ENCODE measurements around the gene FXYD4.
"Not testable (repeated sequence)": the region's sequence is repeated elsewhere in the genome, so short reads cannot be mapped to it uniquely, and the experiment has no call there.

Gene FXYD4

GRCh38 chr10:43333653-43334052, 37.8 kb upstream of the FXYD4 start:
- H3K27ac ChIP-seq, result no peak overlapping the region
- no peak for DNase-seq (ENCODE audit: low read depth, low spot score)
- H3K4me3 ChIP-seq, result no peak overlapping the region
- no peaks in the 10 kb centered on the region for H3K9me3 ChIP-seq (ENCODE audit: low read depth, low read length)
- no peak overlapping the region for H3K9ac ChIP-seq (ENCODE audit: insufficient read length)
- TF ChIP-seq FOXP2 (optimal IDR thresholded peaks at IDR 0.05; ENCODE audit: control extremely low read depth, extremely low read length, insufficient read depth) (no peak), EZH2 (IDR thresholded peaks at IDR 0.05) (no peak), POLR2AphosphoS5 (IDR thresholded peaks at IDR 0.05; ENCODE audit: borderline replicate concordance, low read depth, low read length) (no peak)
- no peaks in the 10 kb centered on the region for H3K36me3 ChIP-seq (ENCODE audit: insufficient read depth, low read length)

GRCh38 chr10:43336061-43336460, 35.4 kb upstream of the FXYD4 start:
- no peak overlapping the region for H3K9ac ChIP-seq (ENCODE audit: insufficient read length)
- H3K27ac ChIP-seq, result no peak overlapping the region
- TF ChIP-seq EZH2 (IDR thresholded peaks at IDR 0.05), result no peak
- no peak for TF ChIP-seq FOXP2 (optimal IDR thresholded peaks at IDR 0.05; ENCODE audit: control extremely low read depth, extremely low read length, insufficient read depth)
- no peak for TF ChIP-seq POLR2AphosphoS5 (IDR thresholded peaks at IDR 0.05; ENCODE audit: borderline replicate concordance, low read depth, low read length)
- H3K36me3 ChIP-seq (ENCODE audit: insufficient read depth, low read length), result no peaks in the 10 kb centered on the region
- H3K9me3 ChIP-seq (ENCODE audit: low read depth, low read length), result no peaks in the 10 kb centered on the region
- no peak overlapping the region for H3K4me3 ChIP-seq
- DNase-seq (ENCODE audit: low read depth, low spot score), result no peak

- H3K9ac ChIP-seq (ENCODE audit: insufficient read length), result no peak overlapping the region
- no peak for DNase-seq (ENCODE audit: low read depth, low spot score)
- H3K9me3 ChIP-seq (ENCODE audit: low read depth, low read length), result no peaks in the 10 kb centered on the region
- H3K36me3 ChIP-seq (ENCODE audit: insufficient read depth, low read length), result no peaks in the 10 kb centered on the region
- no peak for TF ChIP-seq POLR2AphosphoS5 (IDR thresholded peaks at IDR 0.05; ENCODE audit: borderline replicate concordance, low read depth, low read length)
- no peak for TF ChIP-seq EZH2 (IDR thresholded peaks at IDR 0.05)
- no peak for TF ChIP-seq FOXP2 (optimal IDR thresholded peaks at IDR 0.05; ENCODE audit: control extremely low read depth, extremely low read length, insufficient read depth)
- H3K4me3 ChIP-seq, result no peak overlapping the region
- no peak overlapping the region for H3K27ac ChIP-seq
Observed at GRCh38 chr10:43336641-43337318, 34.7 kb upstream of the FXYD4 start.

GRCh38 chr10:43337536-43337935, 33.9 kb upstream of the FXYD4 start:
- not testable (repeated sequence) for H3K36me3 ChIP-seq (ENCODE audit: insufficient read depth, low read length); H3K27ac ChIP-seq; H3K9me3 ChIP-seq (ENCODE audit: low read depth, low read length); H3K9ac ChIP-seq (ENCODE audit: insufficient read length); H3K4me3 ChIP-seq; DNase-seq (ENCODE audit: low read depth, low spot score)

GRCh38 chr10:43338117-43338516, 33.3 kb upstream of the FXYD4 start:
- Histone ChIP-seq H3K27ac (no peak overlapping the region), H3K36me3 (ENCODE audit: insufficient read depth, low read length) (no peaks in the 10 kb centered on the region), H3K9ac (ENCODE audit: insufficient read length) (no peak overlapping the region), H3K9me3 (ENCODE audit: low read depth, low read length) (no peaks in the 10 kb centered on the region), H3K4me3 (no peak overlapping the region)
- DNase-seq (ENCODE audit: low read depth, low spot score), result no peak
- TF ChIP-seq POLR2AphosphoS5 (IDR thresholded peaks at IDR 0.05; ENCODE audit: borderline replicate concordance, low read depth, low read length), result no peak
- TF ChIP-seq FOXP2 (optimal IDR thresholded peaks at IDR 0.05; ENCODE audit: control extremely low read depth, extremely low read length, insufficient read depth), result no peak
- no peak for TF ChIP-seq EZH2 (IDR thresholded peaks at IDR 0.05)

- Histone ChIP-seq H3K9me3 (ENCODE audit: low read depth, low read length) (no peaks in the 10 kb centered on the region), H3K27ac (no peak overlapping the region), H3K4me3 (no peak overlapping the region), H3K9ac (ENCODE audit: insufficient read length) (no peak overlapping the region), H3K36me3 (ENCODE audit: insufficient read depth, low read length) (no peaks in the 10 kb centered on the region)
- TF ChIP-seq EZH2 (IDR thresholded peaks at IDR 0.05) (no peak), POLR2AphosphoS5 (IDR thresholded peaks at IDR 0.05; ENCODE audit: borderline replicate concordance, low read depth, low read length) (no peak), FOXP2 (optimal IDR thresholded peaks at IDR 0.05; ENCODE audit: control extremely low read depth, extremely low read length, insufficient read depth) (no peak)
- no peak for DNase-seq (ENCODE audit: low read depth, low spot score)
Observed at GRCh38 chr10:43339136-43339535, 32.3 kb upstream of the FXYD4 start.

GRCh38 chr10:43340101-43340500, 31.3 kb upstream of the FXYD4 start:
- H3K27ac ChIP-seq, result no peak overlapping the region

GRCh38 chr10:43340619-43341018, 30.8 kb upstream of the FXYD4 start:
- no peaks in the 10 kb centered on the region for H3K9me3 ChIP-seq (ENCODE audit: low read depth, low read length)
- no peak overlapping the region for H3K4me3 ChIP-seq
- H3K36me3 ChIP-seq (ENCODE audit: insufficient read depth, low read length), result no peaks in the 10 kb centered on the region
- no peak overlapping the region for H3K9ac ChIP-seq (ENCODE audit: insufficient read length)
- TF ChIP-seq FOXP2 (optimal IDR thresholded peaks at IDR 0.05; ENCODE audit: control extremely low read depth, extremely low read length, insufficient read depth), result no peak
- TF ChIP-seq EZH2 (IDR thresholded peaks at IDR 0.05), result no peak
- TF ChIP-seq POLR2AphosphoS5 (IDR thresholded peaks at IDR 0.05; ENCODE audit: borderline replicate concordance, low read depth, low read length), result no peak
- no peak for DNase-seq (ENCODE audit: low read depth, low spot score)
- H3K27ac ChIP-seq, result no peak overlapping the region

More at GRCh38 chr10:43340101-43340500, 31.3 kb upstream of the FXYD4 start:
- no peak for DNase-seq (ENCODE audit: low read depth, low spot score)
- Histone ChIP-seq H3K9ac (ENCODE audit: insufficient read length) (no peak overlapping the region), H3K36me3 (ENCODE audit: insufficient read depth, low read length) (no peaks in the 10 kb centered on the region), H3K4me3 (no peak overlapping the region), H3K9me3 (ENCODE audit: low read depth, low read length) (no peaks in the 10 kb centered on the region)
- no peak for TF ChIP-seq EZH2 (IDR thresholded peaks at IDR 0.05)
- no peak for TF ChIP-seq FOXP2 (optimal IDR thresholded peaks at IDR 0.05; ENCODE audit: control extremely low read depth, extremely low read length, insufficient read depth)
- TF ChIP-seq POLR2AphosphoS5 (IDR thresholded peaks at IDR 0.05; ENCODE audit: borderline replicate concordance, low read depth, low read length), result no peak

GRCh38 chr10:43341450-43341849, 30.0 kb upstream of the FXYD4 start:
- no peak for DNase-seq (ENCODE audit: low read depth, low spot score)
- Histone ChIP-seq H3K9ac (ENCODE audit: insufficient read length) (no peak overlapping the region), H3K9me3 (ENCODE audit: low read depth, low read length) (no peaks in the 10 kb centered on the region), H3K4me3 (no peak overlapping the region), H3K36me3 (ENCODE audit: insufficient read depth, low read length) (no peaks in the 10 kb centered on the region), H3K27ac (no peak overlapping the region)
- TF ChIP-seq EZH2 (IDR thresholded peaks at IDR 0.05) (no peak), FOXP2 (optimal IDR thresholded peaks at IDR 0.05; ENCODE audit: control extremely low read depth, extremely low read length, insufficient read depth) (no peak), POLR2AphosphoS5 (IDR thresholded peaks at IDR 0.05; ENCODE audit: borderline replicate concordance, low read depth, low read length) (no peak)
